Choroid plexus epithelial cell (primary cell): ENCODE results near the gene MFSD8.
"Not testable (repeated sequence)": the region's sequence is repeated elsewhere in the genome, so short reads cannot be mapped to it uniquely, and the experiment has no call there.

Experiments used
- DNase-seq: peaks from one replicate; pipeline ENCODE4 v3.0.0-alpha.2; 2010; ENCODE audit warnings: low read depth
- H3K4me3 ChIP-seq: 2 replicates; pipeline ENCODE4 v1.5.1; 2011; ENCODE audit warnings: low read depth, mild to moderate bottlenecking, control low read depth, low read length, moderate library complexity
- TF ChIP-seq, protein P1 (sequence below): conservative IDR thresholded peaks from 2 replicates; pipeline ENCODE4 v1.5.1; 2011; ENCODE audit warnings: low read depth, mild to moderate bottlenecking, control low read depth, inconsistent platforms, low read length, moderate library complexity

Gene MFSD8

DNA sequence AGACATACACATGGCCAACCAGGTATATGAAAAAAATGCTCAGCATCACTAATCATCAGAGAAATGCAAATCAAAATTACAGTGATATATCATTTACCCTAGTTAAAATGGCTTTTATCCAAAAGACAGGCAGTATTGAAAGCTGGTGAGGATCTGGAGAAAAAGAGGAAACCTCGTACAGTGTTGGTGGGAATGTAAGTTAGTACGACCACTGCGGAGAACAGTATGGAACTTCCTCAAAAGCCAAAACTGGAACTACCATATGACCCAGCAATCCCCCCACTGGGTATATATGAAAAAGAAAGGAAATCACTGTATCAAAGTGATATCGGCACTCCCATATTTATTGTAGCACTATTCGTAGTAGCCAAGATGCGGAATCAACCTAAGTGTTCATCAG, 23.7 kb upstream of the MFSD8 start:
- TF ChIP-seq, protein P1, sequence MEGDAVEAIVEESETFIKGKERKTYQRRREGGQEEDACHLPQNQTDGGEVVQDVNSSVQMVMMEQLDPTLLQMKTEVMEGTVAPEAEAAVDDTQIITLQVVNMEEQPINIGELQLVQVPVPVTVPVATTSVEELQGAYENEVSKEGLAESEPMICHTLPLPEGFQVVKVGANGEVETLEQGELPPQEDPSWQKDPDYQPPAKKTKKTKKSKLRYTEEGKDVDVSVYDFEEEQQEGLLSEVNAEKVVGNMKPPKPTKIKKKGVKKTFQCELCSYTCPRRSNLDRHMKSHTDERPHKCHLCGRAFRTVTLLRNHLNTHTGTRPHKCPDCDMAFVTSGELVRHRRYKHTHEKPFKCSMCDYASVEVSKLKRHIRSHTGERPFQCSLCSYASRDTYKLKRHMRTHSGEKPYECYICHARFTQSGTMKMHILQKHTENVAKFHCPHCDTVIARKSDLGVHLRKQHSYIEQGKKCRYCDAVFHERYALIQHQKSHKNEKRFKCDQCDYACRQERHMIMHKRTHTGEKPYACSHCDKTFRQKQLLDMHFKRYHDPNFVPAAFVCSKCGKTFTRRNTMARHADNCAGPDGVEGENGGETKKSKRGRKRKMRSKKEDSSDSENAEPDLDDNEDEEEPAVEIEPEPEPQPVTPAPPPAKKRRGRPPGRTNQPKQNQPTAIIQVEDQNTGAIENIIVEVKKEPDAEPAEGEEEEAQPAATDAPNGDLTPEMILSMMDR = no peak
- no peak for DNase-seq
- H3K4me3 ChIP-seq = no peak overlapping the region

DNA sequence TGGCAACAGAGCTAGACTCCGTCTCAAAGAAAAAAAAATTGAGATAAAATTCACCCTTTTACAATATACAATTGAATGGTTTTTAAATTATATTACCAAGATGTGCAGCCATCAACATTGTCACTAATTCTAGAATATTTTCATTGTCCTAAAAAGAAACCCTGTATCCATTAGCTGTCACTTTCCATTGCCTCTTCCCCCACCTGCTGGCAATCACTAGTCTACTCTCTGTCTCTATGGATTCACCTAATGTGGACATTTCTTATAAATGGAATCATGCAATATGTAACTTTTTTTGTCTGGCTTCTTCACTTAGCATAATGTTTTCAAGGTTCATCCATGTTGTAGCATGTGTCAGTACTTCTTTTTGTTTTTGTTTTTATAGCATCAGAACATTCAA, 21.0 kb upstream of the MFSD8 start:
- TF ChIP-seq, protein P1 = peak; percentile 10
- no peak overlapping the region for H3K4me3 ChIP-seq
- no peak for DNase-seq

DNA sequence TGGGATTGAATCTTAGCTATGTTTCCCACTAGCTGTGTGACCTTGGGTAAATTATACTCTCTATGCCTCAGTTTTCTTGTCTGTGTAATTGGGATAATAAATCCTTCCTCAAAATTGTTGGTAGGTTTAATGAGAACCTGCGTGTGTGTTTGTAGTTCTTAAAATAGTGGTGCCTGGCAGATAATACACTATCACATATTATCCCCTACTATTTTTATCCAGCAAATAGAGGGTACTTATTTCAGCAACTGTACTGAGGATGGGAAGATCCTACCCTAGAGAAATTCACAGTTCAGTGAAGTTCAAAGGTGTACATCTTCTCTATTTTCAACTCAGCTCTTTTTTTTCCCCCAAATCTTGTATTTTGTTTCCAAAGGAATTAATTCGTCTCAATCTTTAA, 17.5 kb upstream of the MFSD8 start:
- no peak overlapping the region for H3K4me3 ChIP-seq
- DNase-seq = no peak
- TF ChIP-seq, protein P1 = no peak

DNA sequence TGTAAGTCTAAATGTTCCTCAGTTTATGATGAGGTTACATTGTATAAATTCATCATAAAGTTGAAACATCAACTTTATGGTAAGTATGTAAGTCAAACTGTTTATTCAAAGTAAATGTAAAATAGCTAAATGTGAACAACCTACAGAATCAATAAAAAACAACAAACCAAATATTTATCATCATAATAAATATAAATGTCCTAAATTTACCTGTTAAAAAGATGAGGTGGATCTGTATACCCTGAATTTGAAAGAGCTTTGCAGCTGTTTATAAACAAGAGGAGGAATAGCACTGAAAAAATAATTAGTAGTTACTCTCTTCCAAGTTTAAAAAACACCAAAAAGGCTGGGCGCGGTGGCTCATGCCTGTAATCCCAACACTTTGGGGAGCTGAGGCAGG, 14.0 kb upstream of the MFSD8 start:
- no peak for DNase-seq
- no peak overlapping the region for H3K4me3 ChIP-seq
- TF ChIP-seq, protein P1 = no peak

DNA sequence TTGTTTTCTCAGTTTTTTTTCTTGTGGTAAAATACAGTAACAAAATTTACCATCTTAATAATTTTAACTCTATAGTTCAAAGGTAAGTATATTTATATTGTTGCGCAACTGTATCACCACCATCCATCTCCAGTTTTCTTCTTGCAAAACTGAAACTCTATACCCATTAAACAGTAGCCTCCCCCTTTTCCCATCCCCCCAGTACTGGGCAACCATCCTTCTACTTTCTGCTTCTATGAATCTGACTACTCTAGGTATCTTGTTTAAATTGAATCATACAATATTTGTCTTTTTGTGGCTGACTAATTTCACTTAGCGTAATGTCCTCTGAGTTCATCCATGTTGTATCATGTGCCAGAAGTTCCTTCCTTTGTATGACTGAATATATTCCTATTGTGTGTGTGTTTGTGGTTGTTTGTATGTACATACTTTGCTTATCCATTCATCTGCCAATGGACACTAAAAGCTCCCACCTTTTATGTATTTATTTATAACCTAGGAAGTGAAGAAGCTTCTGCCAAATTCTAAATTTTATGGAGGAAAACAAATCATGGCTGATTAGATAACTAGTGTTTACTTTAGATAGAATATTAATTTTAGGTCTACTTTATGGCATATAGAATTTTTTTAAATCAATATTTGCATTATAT, 10.3 kb upstream of the MFSD8 start:
- DNase-seq = peak; percentile 36
- no peak overlapping the region for H3K4me3 ChIP-seq
- TF ChIP-seq, protein P1 = no peak

DNA sequence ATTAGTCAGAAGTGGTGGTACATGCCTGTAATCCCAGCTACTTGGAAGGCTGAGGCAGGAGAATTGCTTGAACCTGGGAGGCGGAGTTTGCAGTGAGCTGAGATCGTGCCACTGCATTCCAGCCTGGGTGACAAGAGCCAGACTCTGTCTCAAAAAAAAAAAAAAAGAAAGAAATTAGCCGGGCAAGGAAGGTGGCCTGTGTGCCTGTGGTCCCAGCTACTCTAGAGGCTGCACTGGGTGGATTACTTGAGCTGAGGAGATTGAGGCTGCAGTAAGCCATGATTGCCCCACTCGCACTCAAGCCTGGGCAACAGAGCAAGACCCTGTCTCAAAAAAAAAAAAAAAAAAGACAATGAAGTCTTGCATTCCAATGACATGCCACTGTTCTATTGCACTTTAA, 6.0 kb upstream of the MFSD8 start:
- not testable (repeated sequence) for DNase-seq, H3K4me3 ChIP-seq

DNA sequence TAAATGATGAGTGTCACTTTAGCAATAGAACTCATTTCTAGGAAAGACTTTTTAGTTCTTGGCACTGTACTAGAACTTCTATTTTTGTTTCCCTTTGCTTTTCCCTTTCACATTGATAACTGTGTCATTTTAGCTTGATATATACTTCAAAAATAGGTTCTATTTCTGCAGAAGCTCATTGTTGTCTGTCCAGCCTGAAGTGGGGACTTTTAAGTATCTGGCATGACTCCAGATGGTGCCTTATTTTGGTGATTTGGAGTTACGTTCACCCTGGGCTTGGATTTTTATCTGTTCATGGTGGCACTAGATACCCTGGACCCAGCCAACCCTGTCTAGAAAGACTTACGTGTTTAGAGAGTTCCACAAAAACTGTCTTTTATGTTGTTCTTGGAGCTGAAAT, 3.6 kb upstream of the MFSD8 start:
- TF ChIP-seq, protein P1 = no peak
- DNase-seq = no peak
- no peak overlapping the region for H3K4me3 ChIP-seq
